22Rv1 (cell line): ENCODE data around the gene FAXDC2.

Experiments
- H3K27ac ChIP-seq: fragments of 450-650 bp; 2 replicates; pipeline ENCODE4 v1.5.1; 2017
- ZFX ChIP-seq: fragments of 450-650 bp; IDR thresholded peaks from 2 replicates; pipeline ENCODE4 v1.6.1; 2017; ENCODE audit warnings: antibody characterized with exemption, borderline replicate concordance
- TF ChIP-seq, protein P1 (sequence below): fragments of 450-650 bp; IDR thresholded peaks from 2 replicates; pipeline ENCODE4 v1.5.1; 2017; ENCODE audit warnings: mild to moderate bottlenecking

The FAXDC2 gene

DNA sequence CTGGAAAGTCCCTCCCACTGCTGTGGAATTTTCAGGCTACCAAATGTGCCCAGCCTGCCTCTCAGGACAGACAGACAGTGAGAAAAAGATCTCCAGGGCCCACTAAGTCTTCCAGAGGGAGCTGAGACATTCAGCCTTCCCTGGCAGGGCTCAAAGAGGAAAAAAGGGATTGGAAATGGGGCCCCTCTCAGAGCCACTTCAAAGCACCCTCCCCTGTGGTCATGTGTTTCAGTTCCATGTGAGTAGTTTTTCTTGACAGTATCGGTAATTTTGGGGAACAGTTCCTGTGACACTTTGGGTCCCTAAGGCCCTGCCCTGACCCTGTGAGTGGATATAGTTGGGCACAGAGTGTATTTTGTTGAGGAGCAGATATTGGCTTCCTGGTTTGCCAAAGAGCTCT is 70.3 kb downstream of the FAXDC2 start:
- no peak overlapping the region for H3K27ac ChIP-seq
- no peak for TF ChIP-seq ZFX

- no peak overlapping the region for H3K27ac ChIP-seq
- TF ChIP-seq, protein P1, sequence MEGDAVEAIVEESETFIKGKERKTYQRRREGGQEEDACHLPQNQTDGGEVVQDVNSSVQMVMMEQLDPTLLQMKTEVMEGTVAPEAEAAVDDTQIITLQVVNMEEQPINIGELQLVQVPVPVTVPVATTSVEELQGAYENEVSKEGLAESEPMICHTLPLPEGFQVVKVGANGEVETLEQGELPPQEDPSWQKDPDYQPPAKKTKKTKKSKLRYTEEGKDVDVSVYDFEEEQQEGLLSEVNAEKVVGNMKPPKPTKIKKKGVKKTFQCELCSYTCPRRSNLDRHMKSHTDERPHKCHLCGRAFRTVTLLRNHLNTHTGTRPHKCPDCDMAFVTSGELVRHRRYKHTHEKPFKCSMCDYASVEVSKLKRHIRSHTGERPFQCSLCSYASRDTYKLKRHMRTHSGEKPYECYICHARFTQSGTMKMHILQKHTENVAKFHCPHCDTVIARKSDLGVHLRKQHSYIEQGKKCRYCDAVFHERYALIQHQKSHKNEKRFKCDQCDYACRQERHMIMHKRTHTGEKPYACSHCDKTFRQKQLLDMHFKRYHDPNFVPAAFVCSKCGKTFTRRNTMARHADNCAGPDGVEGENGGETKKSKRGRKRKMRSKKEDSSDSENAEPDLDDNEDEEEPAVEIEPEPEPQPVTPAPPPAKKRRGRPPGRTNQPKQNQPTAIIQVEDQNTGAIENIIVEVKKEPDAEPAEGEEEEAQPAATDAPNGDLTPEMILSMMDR = no peak
- no peak for TF ChIP-seq ZFX
Measured at GRCh38 chr5:154779105-154779504, 71.3 kb downstream of the FAXDC2 start.

DNA sequence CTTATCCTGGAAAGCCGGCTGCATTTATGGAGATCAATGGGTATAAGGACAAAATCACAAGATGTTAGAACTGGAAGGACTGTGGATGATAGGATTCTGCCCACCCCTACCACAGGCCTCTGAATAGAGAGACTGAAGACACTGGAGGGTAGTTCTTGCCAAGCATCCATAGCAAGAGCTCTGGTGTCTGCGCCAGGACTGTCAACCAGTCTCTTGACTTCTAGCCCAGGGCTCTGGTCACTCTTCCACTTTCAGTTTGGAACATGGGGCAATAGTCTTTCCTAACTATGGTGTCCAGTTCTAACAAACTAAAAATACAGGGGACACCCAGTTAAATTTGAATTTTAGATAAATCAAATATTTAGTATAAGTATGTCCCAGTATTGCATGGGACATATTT is 71.9 kb downstream of the FAXDC2 start:
- TF ChIP-seq ZFX = no peak
- TF ChIP-seq, protein P1 = no peak
- H3K27ac ChIP-seq = no peak overlapping the region

DNA sequence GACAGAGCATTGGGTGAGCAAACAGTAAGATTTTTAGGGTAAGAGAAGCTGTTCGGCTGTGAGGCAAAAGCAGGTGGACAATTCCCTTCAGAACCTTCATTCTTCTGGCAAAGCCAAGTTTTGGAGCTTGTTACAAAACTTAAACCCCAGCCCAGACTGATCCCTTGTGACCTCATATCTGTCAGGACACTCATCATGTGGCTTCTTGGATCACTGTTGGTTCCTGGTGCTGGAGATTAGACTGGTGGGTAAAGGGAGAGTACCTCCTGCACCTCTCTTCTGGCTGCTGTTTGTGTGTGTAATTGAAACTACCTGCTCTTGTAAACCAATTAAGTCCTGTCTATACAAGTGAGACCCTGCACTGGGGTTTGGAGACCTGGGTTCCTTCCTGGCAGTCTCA is 74.2 kb downstream of the FAXDC2 start:
- TF ChIP-seq ZFX = no peak
- TF ChIP-seq, protein P1 = no peak
- H3K27ac ChIP-seq = no peak overlapping the region

DNA sequence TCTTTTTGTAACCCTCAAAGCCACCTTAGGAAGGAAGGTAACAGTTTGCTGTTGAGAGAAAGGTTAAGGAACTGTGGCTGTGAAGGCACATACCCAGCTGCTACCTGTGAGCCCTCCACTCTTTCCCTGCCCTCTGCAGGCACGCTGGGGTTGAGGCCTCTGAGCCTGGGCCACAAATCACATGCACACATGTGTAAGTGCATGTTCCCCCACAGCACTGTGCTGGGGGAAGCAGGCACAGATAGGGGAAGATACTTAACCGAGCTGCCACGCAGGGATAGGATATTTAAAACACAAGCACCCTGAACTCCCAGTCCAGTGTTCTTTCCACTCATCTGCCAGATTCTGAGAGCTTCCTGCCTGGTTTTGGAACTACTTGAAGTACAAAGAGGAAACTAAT is 77.1 kb downstream of the FAXDC2 start:
- H3K27ac ChIP-seq = no peak overlapping the region
- no peak for TF ChIP-seq ZFX
- TF ChIP-seq, protein P1 = no peak

- TF ChIP-seq, protein P1 = no peak
- TF ChIP-seq ZFX = no peak
- H3K27ac ChIP-seq = no peak overlapping the region
Measured at GRCh38 chr5:154771383-154771901, 79.0 kb downstream of the FAXDC2 start.

DNA sequence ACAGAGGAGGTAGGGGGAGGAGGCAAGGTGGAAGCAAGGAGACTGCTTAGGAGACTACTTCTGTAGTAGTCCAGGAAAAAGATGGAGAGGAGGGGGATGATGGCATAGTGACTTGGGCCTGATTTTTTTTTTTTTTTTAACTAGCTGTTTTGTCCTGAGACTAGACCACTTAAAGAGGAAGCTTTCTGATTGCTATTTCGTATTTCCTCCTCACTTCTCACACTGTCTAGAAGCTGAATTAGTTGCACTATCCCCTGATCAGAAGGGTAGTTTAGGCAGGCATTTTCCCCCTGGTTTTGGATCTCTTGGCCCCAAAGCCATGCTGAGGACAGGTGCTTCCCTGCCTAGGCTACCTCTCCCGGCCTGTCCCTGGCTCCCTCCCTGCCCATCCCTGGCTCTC is 80.3 kb downstream of the FAXDC2 start:
- no peak overlapping the region for H3K27ac ChIP-seq
- TF ChIP-seq ZFX = no peak
- TF ChIP-seq, protein P1 = no peak
